ENCODE measurements around the gene TRMO.

Gene TRMO

GRCh38 chr9:97873425-97873824 is 48.9 kb downstream of the TRMO start:
- no peak overlapping the region for H3K4me3 ChIP-seq (ENCODE audit: low read depth, low read length)
- DNase-seq (ENCODE audit: low read depth), result no peak
- TF ChIP-seq CTCF (IDR thresholded peaks at IDR 0.05; ENCODE audit: insufficient read depth, low read depth, low read length, missing control alignments), result no peak

GRCh38 chr9:97868859-97869258 is 53.4 kb downstream of the TRMO start:
- H3K4me3 ChIP-seq (ENCODE audit: low read depth, low read length), result no peak overlapping the region
- no peak for DNase-seq (ENCODE audit: low read depth)
- no peak for TF ChIP-seq CTCF (IDR thresholded peaks at IDR 0.05; ENCODE audit: insufficient read depth, low read depth, low read length, missing control alignments)

- no peak overlapping the region for H3K4me3 ChIP-seq (ENCODE audit: low read depth, low read length)
- peak; percentile 45 for DNase-seq (ENCODE audit: low read depth)
- TF ChIP-seq CTCF (IDR thresholded peaks at IDR 0.05; ENCODE audit: insufficient read depth, low read depth, low read length, missing control alignments), result no peak
These were observed 55.5 kb downstream of the TRMO start for GRCh38 chr9:97866848-97867247.

- no peak for TF ChIP-seq CTCF (IDR thresholded peaks at IDR 0.05; ENCODE audit: insufficient read depth, low read depth, low read length, missing control alignments)
- H3K4me3 ChIP-seq (ENCODE audit: low read depth, low read length), result no peak overlapping the region
- no peak for DNase-seq (ENCODE audit: low read depth)
These were observed 56.0 kb downstream of the TRMO start for GRCh38 chr9:97866300-97866699.

GRCh38 chr9:97864396-97864795 is 57.9 kb downstream of the TRMO start:
- DNase-seq (ENCODE audit: low read depth), result no peak
- TF ChIP-seq CTCF (IDR thresholded peaks at IDR 0.05; ENCODE audit: insufficient read depth, low read depth, low read length, missing control alignments), result no peak
- H3K4me3 ChIP-seq (ENCODE audit: low read depth, low read length), result no peak overlapping the region

- no peak overlapping the region for H3K4me3 ChIP-seq (ENCODE audit: low read depth, low read length)
- no peak for DNase-seq (ENCODE audit: low read depth)
- no peak for TF ChIP-seq CTCF (IDR thresholded peaks at IDR 0.05; ENCODE audit: insufficient read depth, low read depth, low read length, missing control alignments)
These were observed 59.0 kb downstream of the TRMO start for GRCh38 chr9:97863314-97863713.

- no peak for TF ChIP-seq CTCF (IDR thresholded peaks at IDR 0.05; ENCODE audit: insufficient read depth, low read depth, low read length, missing control alignments)
- no peak for DNase-seq (ENCODE audit: low read depth)
- no peak overlapping the region for H3K4me3 ChIP-seq (ENCODE audit: low read depth, low read length)
These were observed 61.2 kb downstream of the TRMO start for GRCh38 chr9:97861148-97861475.

Data from GM12865 (cell line).